A673 (cell line): ENCODE results near the gene TNFAIP3. TPM values are rescaled to one million over a fixed set of nuclear protein-coding genes. Genes with fewer than 3 reads are reported as not detected.
"Not testable (repeated sequence)": the region's sequence is repeated elsewhere in the genome, so short reads cannot be mapped to it uniquely, and the experiment has no call there.

Experiments used
- BruUV-seq: library from RNA; stranded (reverse); fragments of 400-500 nt; replicated peaks from 2 replicates; lab custom pipeline; 2021; lab: Mats Ljungman, UMichigan
- CTCF ChIA-PET: fragments of 300-600 bp; sonication (Branson Sonifier 250); formaldehyde crosslinking; loops from one replicate; lab custom pipeline; 2022; ENCODE audit warnings: antibody characterized with exemption; lab: Charles Lee
- POLR2A ChIA-PET: fragments of 300-600 bp; sonication (Branson Sonifier 250); formaldehyde crosslinking; loops from one replicate; lab custom pipeline; 2022; ENCODE audit warnings: antibody characterized with exemption; ENCODE audit not compliant: low non-redundant PET; lab: Charles Lee
- DNase-seq: peaks from one replicate; pipeline ENCODE4 v3.0.0-alpha.2; 2015; ENCODE audit warnings: low spot score
- H3K27ac ChIP-seq: fragments of 200-600 bp; sonication (generic); 2 replicates; pipeline ENCODE4 v1.5.1; 2016; ENCODE audit warnings: mixed run types, low read depth, mild to moderate bottlenecking, mixed read lengths, antibody characterized with exemption, low read length; ENCODE audit not compliant: poor library complexity, severe bottlenecking
- H3K27me3 ChIP-seq: fragments of 200-600 bp; sonication (generic); replicated peaks from 2 replicates; pipeline ENCODE4 v1.6.1; 2017; ENCODE audit warnings: mixed run types, low read depth, mild to moderate bottlenecking, mixed read lengths, antibody characterized with exemption, low read length; ENCODE audit not compliant: insufficient read depth, poor library complexity
- H3K36me3 ChIP-seq: fragments of 200-600 bp; sonication (generic); 2 replicates; pipeline ENCODE4 v1.6.1; 2016; ENCODE audit warnings: mixed run types, mild to moderate bottlenecking, mixed read lengths, antibody characterized with exemption, low read length; ENCODE audit not compliant: insufficient read depth, poor library complexity, severe bottlenecking
- H3K4me1 ChIP-seq: fragments of 200-600 bp; sonication (generic); 2 replicates; pipeline ENCODE4 v1.6.1; 2017; ENCODE audit warnings: mixed run types, mild to moderate bottlenecking, mixed read lengths, antibody characterized with exemption, low read length; ENCODE audit not compliant: insufficient read depth, poor library complexity, severe bottlenecking
- H3K4me3 ChIP-seq: fragments of 200-600 bp; sonication (generic); 2 replicates; pipeline ENCODE4 v1.5.1; 2016; ENCODE audit warnings: low read depth, mixed run types, mild to moderate bottlenecking, mixed read lengths, low read length; ENCODE audit not compliant: poor library complexity, severe bottlenecking
- H3K9me3 ChIP-seq: fragments of 200-600 bp; sonication (generic); 2 replicates; pipeline ENCODE4 v1.6.1; 2016; ENCODE audit warnings: mixed run types, low read depth, mild to moderate bottlenecking, mixed read lengths, antibody characterized with exemption, low read length; ENCODE audit not compliant: poor library complexity, severe bottlenecking
- CTCF ChIP-seq: fragments of 300-800, 200-600 bp; sonication (generic); conservative IDR thresholded peaks from 2 replicates; pipeline ENCODE4 v1.5.1; 2017; ENCODE audit warnings: low read depth, mild to moderate bottlenecking, antibody characterized with exemption, low read length, moderate library complexity, mixed read lengths
- EZH2 ChIP-seq: fragments of 200-600 bp; sonication (generic); IDR thresholded peaks from 2 replicates; pipeline ENCODE4 v1.6.1; 2017; ENCODE audit warnings: borderline replicate concordance, low read depth, mild to moderate bottlenecking, mixed read lengths, antibody characterized with exemption, low read length; ENCODE audit not compliant: poor library complexity, severe bottlenecking
- intact Hi-C: fragments of 100-400 bp; cut with micrococcal nuclease; formaldehyde crosslinking; loops from one replicate; pipeline ENCODE4 v1.10.0; 2022; ENCODE audit not compliant: unreplicated experiment
- total RNA-seq: library from RNA; stranded (reverse); gene quantifications from 2 replicates; pipeline ENCODE4 v1.2.3, GENCODE V29; 2021

Gene TNFAIP3
- total RNA-seq, 1 experiment from 2014 or later, result 12.7 TPM

GRCh38 chr6:137836788-137837187 is 30.3 kb upstream of the TNFAIP3 start:
- intact Hi-C loops, result no loop called here
- Histone ChIP-seq H3K9me3 (no peaks in the 10 kb centered on the region), H3K27ac (no peak overlapping the region), H3K4me3 (no peak overlapping the region), H3K36me3 (no peaks in the 10 kb centered on the region), H3K27me3 (peaks cover 2% of the 10 kb centered on the region), H3K4me1 (no peaks in the 10 kb centered on the region)
- ChIA-PET POLR2A (no interaction called here), CTCF (no interaction called here)
- BruUV-seq, result no TSS peak
- DNase-seq, result no peak
- TF ChIP-seq CTCF (no peak), EZH2 (no peak)

- CTCF ChIA-PET, POLR2A ChIA-PET, H3K27ac ChIP-seq: not testable (repeated sequence)
Measured at GRCh38 chr6:137838090-137838489, 29.0 kb upstream of the TNFAIP3 start.

GRCh38 chr6:137838597-137838996 is 28.5 kb upstream of the TNFAIP3 start:
- intact Hi-C loops, BruUV-seq, H3K4me3 ChIP-seq, CTCF ChIA-PET, H3K36me3 ChIP-seq, H3K4me1 ChIP-seq, DNase-seq, POLR2A ChIA-PET, H3K9me3 ChIP-seq, H3K27ac ChIP-seq: not testable (repeated sequence)
- peaks cover 19% of the 10 kb centered on the region for H3K27me3 ChIP-seq

More at GRCh38 chr6:137838090-137838489, 29.0 kb upstream of the TNFAIP3 start:
- intact Hi-C loops, H3K9me3 ChIP-seq, H3K4me3 ChIP-seq, H3K36me3 ChIP-seq, DNase-seq, BruUV-seq, H3K4me1 ChIP-seq: not testable (repeated sequence)
- H3K27me3 ChIP-seq, result peaks cover 14% of the 10 kb centered on the region

- CTCF ChIA-PET, result no interaction called here
- Histone ChIP-seq H3K27ac (no peak overlapping the region), H3K36me3 (no peaks in the 10 kb centered on the region), H3K4me1 (no peaks in the 10 kb centered on the region), H3K9me3 (no peaks in the 10 kb centered on the region), H3K27me3 (peaks cover 24% of the 10 kb centered on the region), H3K4me3 (no peak overlapping the region)
- intact Hi-C loops, result no loop called here
- TF ChIP-seq EZH2, result no peak
- TF ChIP-seq CTCF, result no peak
- POLR2A ChIA-PET, result no interaction called here
- DNase-seq, result no peak
- BruUV-seq, result no TSS peak
Measured at GRCh38 chr6:137839076-137839475, 28.0 kb upstream of the TNFAIP3 start.
